Peyer's patch (tissue), 4 donors: Measurements from ENCODE around the gene MAB21L2. TPM values are rescaled to one million over a fixed set of nuclear protein-coding genes. Genes with fewer than 3 reads are reported as not detected.

Experiments used
- DNase-seq, 3 donors: peaks; one replicate each; pipeline ENCODE4 v3.0.0-alpha.2; 2017 to 2019
- H3K27ac ChIP-seq, 4 donors: fragments of 200-600 bp; sonication (generic); one replicate each; pipeline ENCODE4 v1.5.1; 2016 to 2019
- H3K27me3 ChIP-seq, 2 donors: fragments of 200-600 bp; sonication (generic); one replicate each; pipeline ENCODE4 v1.5.1; 2019
- H3K36me3 ChIP-seq, 3 donors: fragments of 200-600 bp; sonication (generic); one replicate each; pipeline ENCODE4 v1.5.1; 2016 to 2019
- H3K4me1 ChIP-seq, 4 donors: fragments of 200-600 bp; sonication (generic); one replicate each; pipeline ENCODE4 v1.5.1; 2016 to 2019
- H3K4me3 ChIP-seq, 4 donors: fragments of 200-600 bp; sonication (generic); 1 replicate in 3 of 4; 2 replicates in 1 of 4; pipeline ENCODE4 v1.5.1; 2016 to 2019; ENCODE audit warnings: mild to moderate bottlenecking in 1 of 4
- H3K9me3 ChIP-seq, 4 donors: fragments of 200-600 bp; sonication (generic); one replicate each; pipeline ENCODE4 v1.5.1; 2016 to 2019; ENCODE audit warnings: mild to moderate bottlenecking in 1 of 4
- POLR2A ChIP-seq, 2 donors: fragments of 450-650 bp; IDR thresholded peaks; one replicate each; pipeline ENCODE4 v1.5.1; 2017; ENCODE audit warnings: antibody characterized with exemption in 2 of 2, mild to moderate bottlenecking in 2 of 2, moderate library complexity in 2 of 2
- total RNA-seq, 4 donors: library from RNA; depleted of rRNA; stranded (reverse); fragments of >200 nt; gene quantifications; one replicate each; pipeline ENCODE4 v1.1.0, GENCODE V29; 2016
- TF ChIP-seq, protein P1 (sequence below), 6 experiments: fragments of 450-650 bp in 4 of 6; fragments of 200-600 bp in 2 of 6; sonication (generic) in 1 of 6; IDR thresholded peaks; one replicate each; pipeline ENCODE4 v1.5.1; 2017 to 2019; ENCODE audit warnings: antibody characterized with exemption in 6 of 6, mild to moderate bottlenecking in 3 of 6, moderate library complexity in 1 of 6

The MAB21L2 gene
- total RNA-seq, 4 donors from 2014 or later: 3.9 to 55.3 (median 18.7) TPM

DNA sequence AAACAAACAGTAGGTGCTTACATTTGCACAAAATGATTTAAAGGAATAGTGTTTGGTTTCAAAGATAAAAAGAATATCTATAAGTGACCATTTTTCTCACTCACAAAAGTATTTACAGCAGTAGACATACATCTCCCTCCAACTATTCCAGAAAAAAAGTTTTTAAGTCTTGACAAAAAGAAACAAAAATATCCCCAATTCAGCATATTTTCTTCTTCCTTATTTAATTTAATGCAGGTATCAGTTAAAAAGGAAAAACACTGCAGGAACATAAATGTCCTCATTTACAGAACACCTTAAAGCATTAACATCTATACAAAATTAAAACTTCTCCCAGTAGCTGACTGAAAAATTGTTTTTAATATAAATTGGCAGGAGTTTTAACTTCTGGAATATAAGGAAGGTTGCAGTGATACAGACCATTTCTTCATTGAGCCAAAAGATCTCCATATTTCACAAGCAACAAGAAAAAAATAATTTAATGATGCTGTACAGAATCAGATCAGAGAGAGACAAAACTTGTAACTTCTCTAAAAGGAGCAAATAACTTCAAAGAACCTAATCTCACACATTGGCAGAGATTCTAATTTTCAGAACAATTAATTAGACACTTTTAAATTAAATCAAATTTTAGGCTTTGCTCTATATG is 4.3 kb downstream of the MAB21L2 start:
- DNase-seq: no peak
- peaks cover 0 to 22% (median 0%) of the 10 kb centered on the region in 3 donors for H3K36me3 ChIP-seq
- no peaks in the 10 kb centered on the region for H3K9me3 ChIP-seq
- H3K4me3 ChIP-seq: peak overlapping the region in 1 of 4 donors; percentile 46
- H3K27ac ChIP-seq: peak overlapping the region in 1 of 4 donors; percentile 86
- no peaks in the 10 kb centered on the region for H3K27me3 ChIP-seq
- no peaks in the 10 kb centered on the region for H3K4me1 ChIP-seq
- no peak for TF ChIP-seq POLR2A (IDR thresholded peaks at IDR 0.05)
- TF ChIP-seq, protein P1, sequence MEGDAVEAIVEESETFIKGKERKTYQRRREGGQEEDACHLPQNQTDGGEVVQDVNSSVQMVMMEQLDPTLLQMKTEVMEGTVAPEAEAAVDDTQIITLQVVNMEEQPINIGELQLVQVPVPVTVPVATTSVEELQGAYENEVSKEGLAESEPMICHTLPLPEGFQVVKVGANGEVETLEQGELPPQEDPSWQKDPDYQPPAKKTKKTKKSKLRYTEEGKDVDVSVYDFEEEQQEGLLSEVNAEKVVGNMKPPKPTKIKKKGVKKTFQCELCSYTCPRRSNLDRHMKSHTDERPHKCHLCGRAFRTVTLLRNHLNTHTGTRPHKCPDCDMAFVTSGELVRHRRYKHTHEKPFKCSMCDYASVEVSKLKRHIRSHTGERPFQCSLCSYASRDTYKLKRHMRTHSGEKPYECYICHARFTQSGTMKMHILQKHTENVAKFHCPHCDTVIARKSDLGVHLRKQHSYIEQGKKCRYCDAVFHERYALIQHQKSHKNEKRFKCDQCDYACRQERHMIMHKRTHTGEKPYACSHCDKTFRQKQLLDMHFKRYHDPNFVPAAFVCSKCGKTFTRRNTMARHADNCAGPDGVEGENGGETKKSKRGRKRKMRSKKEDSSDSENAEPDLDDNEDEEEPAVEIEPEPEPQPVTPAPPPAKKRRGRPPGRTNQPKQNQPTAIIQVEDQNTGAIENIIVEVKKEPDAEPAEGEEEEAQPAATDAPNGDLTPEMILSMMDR (IDR thresholded peaks at IDR 0.05): no peak

DNA sequence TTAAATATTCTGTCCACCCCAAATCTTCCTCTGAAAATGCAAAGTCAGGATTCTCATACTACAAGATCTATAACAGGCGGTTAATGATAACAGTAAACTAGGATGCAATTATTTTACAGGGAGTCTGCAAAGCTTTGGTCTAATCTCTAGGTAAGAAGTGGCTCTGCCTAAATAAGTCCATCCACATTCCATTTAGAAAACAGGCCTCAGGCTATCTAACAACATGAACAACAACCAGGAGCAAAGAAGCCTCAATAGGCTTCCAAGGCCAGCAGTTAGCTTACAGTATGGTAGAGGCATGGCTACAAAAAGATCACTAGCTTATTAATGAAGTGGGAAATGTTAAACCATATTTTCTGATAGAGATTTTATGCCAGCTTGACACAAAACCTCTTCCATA is 6.4 kb downstream of the MAB21L2 start:
- Histone ChIP-seq H3K4me1 (no peaks in the 10 kb centered on the region), H3K4me3 (peak overlapping the region in 2 of 4 donors; percentile 15 to 46), H3K36me3 (peaks cover 0 to 11% (median 0%) of the 10 kb centered on the region in 3 donors), H3K27ac (peak overlapping the region in 3 of 4 donors; percentile 1 to 86 (median 21)), H3K9me3 (no peaks in the 10 kb centered on the region), H3K27me3 (no peaks in the 10 kb centered on the region)
- TF ChIP-seq, protein P1 (IDR thresholded peaks at IDR 0.05): no peak
- TF ChIP-seq POLR2A (IDR thresholded peaks at IDR 0.05): no peak
- no peak for DNase-seq

DNA sequence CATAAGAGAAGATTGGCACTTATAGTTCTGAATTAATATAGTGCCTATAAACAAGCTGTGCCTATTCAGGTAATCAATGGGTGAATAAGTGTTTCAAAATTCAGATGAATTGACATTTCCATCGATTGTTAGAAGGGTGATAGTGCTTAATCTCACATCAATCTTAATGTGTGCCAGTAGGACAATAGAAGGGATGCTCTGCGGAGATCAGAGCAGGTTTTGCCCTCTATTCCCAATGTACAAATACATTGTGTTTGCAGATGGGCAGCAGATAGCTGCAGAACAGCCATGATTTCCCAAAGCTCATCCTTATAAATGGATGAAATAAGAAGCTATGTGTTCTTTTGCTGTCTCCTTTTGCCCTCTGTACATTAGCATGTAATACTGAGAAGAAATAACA is 7.2 kb downstream of the MAB21L2 start:
- H3K27ac ChIP-seq: peak overlapping the region in 1 of 4 donors; percentile 86
- TF ChIP-seq, protein P1 (IDR thresholded peaks at IDR 0.05): no peak
- TF ChIP-seq POLR2A (IDR thresholded peaks at IDR 0.05): no peak

DNA sequence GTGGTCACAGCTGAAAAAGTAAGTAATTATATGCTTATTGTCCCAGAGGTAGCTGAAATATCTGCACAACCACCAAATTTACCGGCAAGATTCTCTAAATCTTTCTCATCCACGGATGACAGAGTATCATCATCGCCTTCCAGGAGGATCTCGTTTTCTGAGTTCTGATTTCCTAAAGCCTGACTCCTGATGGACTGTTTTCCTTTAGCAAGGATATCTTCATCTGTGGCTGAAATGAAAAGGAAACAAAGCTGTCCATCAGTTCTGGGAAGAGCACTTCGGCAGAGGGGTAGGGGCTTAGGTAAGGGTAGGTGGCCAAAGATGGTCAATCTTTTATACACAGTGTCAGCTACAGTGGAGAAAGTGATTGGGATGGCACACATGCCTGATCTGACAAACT is 8.7 kb downstream of the MAB21L2 start:
- no peaks in the 10 kb centered on the region for H3K27me3 ChIP-seq
- TF ChIP-seq, protein P1 (IDR thresholded peaks at IDR 0.05): no peak
- TF ChIP-seq POLR2A (IDR thresholded peaks at IDR 0.05): no peak
- peak overlapping the region in 1 of 4 donors; percentile 46 for H3K4me3 ChIP-seq
- H3K9me3 ChIP-seq: no peaks in the 10 kb centered on the region
- no peak for DNase-seq
- peak overlapping the region in 3 of 4 donors; percentile 38 to 86 (median 57) for H3K27ac ChIP-seq
- no peaks in the 10 kb centered on the region for H3K4me1 ChIP-seq
- peaks cover 0 to 6% (median 0%) of the 10 kb centered on the region in 3 donors for H3K36me3 ChIP-seq

More for the DNA sequence above, 7.2 kb downstream of the MAB21L2 start:
- no peak for DNase-seq
- Histone ChIP-seq H3K4me3 (peak overlapping the region in 1 of 4 donors; percentile 46), H3K9me3 (no peaks in the 10 kb centered on the region), H3K4me1 (no peaks in the 10 kb centered on the region), H3K27me3 (no peaks in the 10 kb centered on the region), H3K36me3 (peaks cover 0 to 6% (median 0%) of the 10 kb centered on the region in 3 donors)

DNA sequence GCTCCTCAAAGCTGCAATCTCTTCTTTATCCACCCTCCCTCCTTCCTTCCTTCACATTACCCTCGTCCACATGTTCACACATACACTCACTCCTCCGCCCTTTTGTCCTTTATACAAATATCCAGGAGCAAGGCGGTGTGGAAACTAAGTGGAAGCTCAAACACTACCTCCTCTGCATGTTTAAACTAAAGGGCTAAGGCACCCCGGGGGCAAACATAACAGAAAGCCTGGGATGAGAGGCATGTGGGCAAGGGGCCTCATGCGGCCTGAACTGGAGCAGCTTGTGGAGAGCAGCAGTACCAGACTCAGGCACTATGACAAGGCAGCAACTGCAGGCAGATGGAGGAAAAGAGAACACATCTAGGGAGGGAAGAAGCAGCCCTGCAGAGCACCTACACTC is 9.5 kb downstream of the MAB21L2 start:
- H3K36me3 ChIP-seq: peaks cover 0 to 6% (median 0%) of the 10 kb centered on the region in 3 donors
- peak overlapping the region in 1 of 4 donors; percentile 10 for H3K4me3 ChIP-seq
- no peak for TF ChIP-seq POLR2A (IDR thresholded peaks at IDR 0.05)
- TF ChIP-seq, protein P1 (IDR thresholded peaks at IDR 0.05): no peak
- H3K4me1 ChIP-seq: no peaks in the 10 kb centered on the region
- peak overlapping the region; percentile 2 to 86 (median 48) for H3K27ac ChIP-seq
- no peak for DNase-seq
- H3K9me3 ChIP-seq: no peaks in the 10 kb centered on the region
- no peaks in the 10 kb centered on the region for H3K27me3 ChIP-seq
